Measurements from ENCODE around the gene KLLN. TPM values are rescaled to one million over a fixed set of nuclear protein-coding genes. Genes with fewer than 3 reads are reported as not detected.

The KLLN gene
- total RNA-seq, 1 experiment from 2014 or later = 0.57 TPM

GRCh38 chr10:87868277-87868676 is 4.9 kb upstream of the KLLN start:
- H3K4me3 ChIP-seq = peak overlapping the region; percentile 98
- no peaks in the 10 kb centered on the region; the same call in 1 of the 2 replicates for H3K36me3 ChIP-seq (ENCODE audit: low read depth)
- peaks cover 36% of the 10 kb centered on the region for H4K20me1 ChIP-seq (ENCODE audit: insufficient read depth)
- no peak overlapping the region for H2AFZ ChIP-seq
- intact Hi-C loops (cut with micrococcal nuclease; ENCODE audit: unreplicated experiment) = loop anchor here (10.0 kb wide), 1 partner anchor 387 kb away; no protein-coding TSS in a partner anchor
- ChIA-PET CTCF (no interaction called here), POLR2A (ENCODE audit: unreplicated experiment) (no interaction called here)
- peak overlapping the region; percentile 95 for H3K4me2 ChIP-seq
- H3K27ac ChIP-seq = no peak overlapping the region
- no peaks in the 10 kb centered on the region for H3K27me3 ChIP-seq (ENCODE audit: insufficient read depth, low read depth)
- H3K79me2 ChIP-seq (ENCODE audit: low read depth) = peaks cover 90% of the 10 kb centered on the region
- peaks cover 31% of the 10 kb centered on the region for H3K4me1 ChIP-seq (replicated peaks; ENCODE audit: insufficient read depth)
- H3K9me3 ChIP-seq (ENCODE audit: insufficient read depth, low read depth) = no peaks in the 10 kb centered on the region
- TF ChIP-seq EZH2 (IDR thresholded peaks at IDR 0.05; ENCODE audit: low read depth) (no peak), CTCF (conservative IDR thresholded peaks at IDR 0.05) (no peak)
- H3F3A ChIP-seq (ENCODE audit: insufficient read depth, low read depth) = no peaks in the 10 kb centered on the region
- DNase-seq = no peak
- BruUV-seq (replicated peaks) = no TSS peak
- no peaks in the 10 kb centered on the region for H3K9me2 ChIP-seq (ENCODE audit: insufficient read depth)

- H3K27me3 ChIP-seq (ENCODE audit: insufficient read depth, low read depth) = no peaks in the 10 kb centered on the region
- H4K20me1 ChIP-seq (ENCODE audit: insufficient read depth) = peaks cover 36% of the 10 kb centered on the region
- no TSS peak for BruUV-seq (replicated peaks)
- peak overlapping the region; percentile 98 for H3K4me3 ChIP-seq
- H3F3A ChIP-seq (ENCODE audit: insufficient read depth, low read depth) = no peaks in the 10 kb centered on the region; the same call in 1 of the 2 replicates
- intact Hi-C loops (cut with micrococcal nuclease; ENCODE audit: unreplicated experiment) = loop anchor here (10.0 kb wide), 1 partner anchor 387 kb away; no protein-coding TSS in a partner anchor
- POLR2A ChIA-PET (ENCODE audit: unreplicated experiment) = no interaction called here
- CTCF ChIA-PET = no interaction called here
- H3K4me2 ChIP-seq = peak overlapping the region; percentile 95
- H2AFZ ChIP-seq = no peak overlapping the region
- no peaks in the 10 kb centered on the region for H3K9me2 ChIP-seq (ENCODE audit: insufficient read depth)
- no peak overlapping the region for H3K27ac ChIP-seq
- H3K4me1 ChIP-seq (replicated peaks; ENCODE audit: insufficient read depth) = peaks cover 31% of the 10 kb centered on the region
- H3K9me3 ChIP-seq (ENCODE audit: insufficient read depth, low read depth) = no peaks in the 10 kb centered on the region
- TF ChIP-seq EZH2 (IDR thresholded peaks at IDR 0.05; ENCODE audit: low read depth) (no peak), CTCF (conservative IDR thresholded peaks at IDR 0.05) (no peak)
- no peaks in the 10 kb centered on the region; the same call in 1 of the 2 replicates for H3K36me3 ChIP-seq (ENCODE audit: low read depth)
- no peak for DNase-seq
- H3K79me2 ChIP-seq (ENCODE audit: low read depth) = peaks cover 82% of the 10 kb centered on the region
These were observed 4.1 kb upstream of the KLLN start for GRCh38 chr10:87867453-87867852.

DNA sequence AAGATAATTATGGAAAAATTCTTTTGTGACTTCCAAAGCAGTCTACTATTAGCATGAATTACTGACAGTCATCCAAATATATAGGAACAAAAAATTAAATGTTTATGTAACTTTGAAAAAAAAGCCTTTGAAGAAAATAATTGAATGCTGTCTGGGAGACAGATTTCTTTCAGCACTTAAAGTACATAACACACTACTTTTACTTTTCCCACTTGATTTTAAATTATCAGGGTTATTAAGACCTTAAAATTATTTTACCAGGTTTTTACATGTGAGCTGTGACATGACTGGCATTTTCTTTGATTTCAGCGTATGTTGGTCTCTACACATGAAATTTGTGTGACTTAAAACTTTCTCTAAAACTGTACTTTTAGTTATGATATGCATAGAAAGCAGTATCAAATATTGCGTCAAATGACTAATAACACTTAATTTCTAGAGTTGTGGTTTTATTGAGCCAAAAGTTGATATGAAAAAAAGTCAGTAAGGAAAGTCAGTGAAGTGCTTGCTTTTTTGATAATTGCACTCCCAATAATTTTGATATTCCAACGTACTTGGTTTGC is 3.2 kb upstream of the KLLN start:
- POLR2A ChIA-PET (ENCODE audit: unreplicated experiment) = interaction anchor here (0.7 kb wide), 1 partner anchor 47 kb away, joined by 3 read pairs; no protein-coding TSS in a partner anchor
- H4K20me1 ChIP-seq (ENCODE audit: insufficient read depth) = peaks cover 36% of the 10 kb centered on the region
- no peak for DNase-seq

More for the DNA sequence above, 3.2 kb upstream of the KLLN start:
- Histone ChIP-seq H3K27me3 (ENCODE audit: insufficient read depth, low read depth) (no peaks in the 10 kb centered on the region), H3K4me3 (peak overlapping the region; percentile 98), H3K36me3 (ENCODE audit: low read depth) (no peaks in the 10 kb centered on the region; the same call in 1 of the 2 replicates), H2AFZ (no peak overlapping the region), H3F3A (ENCODE audit: insufficient read depth, low read depth) (peaks cover 6% of the 10 kb centered on the region; the same call in 1 of the 2 replicates), H3K79me2 (ENCODE audit: low read depth) (peaks cover 74% of the 10 kb centered on the region), H3K9me2 (ENCODE audit: insufficient read depth) (no peaks in the 10 kb centered on the region), H3K4me1 (replicated peaks; ENCODE audit: insufficient read depth) (peaks cover 31% of the 10 kb centered on the region), H3K9me3 (ENCODE audit: insufficient read depth, low read depth) (no peaks in the 10 kb centered on the region), H3K27ac (no peak overlapping the region), H3K4me2 (peak overlapping the region; percentile 95)
- intact Hi-C loops (cut with micrococcal nuclease; ENCODE audit: unreplicated experiment) = loop anchor here (10.0 kb wide), 1 partner anchor 388 kb away; no protein-coding TSS in a partner anchor
- TF ChIP-seq EZH2 (IDR thresholded peaks at IDR 0.05; ENCODE audit: low read depth) (no peak), CTCF (conservative IDR thresholded peaks at IDR 0.05) (no peak)
- CTCF ChIA-PET = no interaction called here
- no TSS peak for BruUV-seq (replicated peaks)
